Measurements from ENCODE around the gene SUCO.

- TF ChIP-seq CTCF (IDR thresholded peaks at IDR 0.05) (no peak), POLR2A (IDR thresholded peaks at IDR 0.05) (no peak)
Measured at GRCh38 chr1:172487550-172487949, 45.4 kb upstream of the SUCO start.
